ENCODE measurements around the gene IMMP2L. TPM values are rescaled to one million over a fixed set of nuclear protein-coding genes. Genes with fewer than 3 reads are reported as not detected.

Gene IMMP2L
- total RNA-seq, 1 donor from 2014 or later: 14.8 TPM

DNA sequence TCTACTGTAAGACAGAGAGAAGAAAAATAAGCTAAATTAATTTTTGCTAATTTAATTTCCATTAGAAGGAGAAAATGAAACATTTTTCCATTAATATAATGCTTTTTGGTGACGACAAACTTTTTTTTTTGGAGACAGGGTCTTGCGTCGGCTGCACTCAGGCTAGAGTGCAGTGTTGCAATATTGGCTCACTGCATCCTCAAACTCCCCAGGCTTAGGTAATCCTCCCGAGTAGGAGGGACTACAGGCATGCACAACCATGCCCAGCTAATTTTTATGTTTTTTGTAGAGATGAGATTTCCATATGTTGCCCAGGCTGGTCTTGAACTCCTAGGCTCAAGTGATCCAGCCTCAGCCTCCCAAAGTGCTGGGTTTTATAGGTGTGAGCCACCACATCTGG lies 701.1 kb downstream of the IMMP2L start:
- DNase-seq: no peak

DNA sequence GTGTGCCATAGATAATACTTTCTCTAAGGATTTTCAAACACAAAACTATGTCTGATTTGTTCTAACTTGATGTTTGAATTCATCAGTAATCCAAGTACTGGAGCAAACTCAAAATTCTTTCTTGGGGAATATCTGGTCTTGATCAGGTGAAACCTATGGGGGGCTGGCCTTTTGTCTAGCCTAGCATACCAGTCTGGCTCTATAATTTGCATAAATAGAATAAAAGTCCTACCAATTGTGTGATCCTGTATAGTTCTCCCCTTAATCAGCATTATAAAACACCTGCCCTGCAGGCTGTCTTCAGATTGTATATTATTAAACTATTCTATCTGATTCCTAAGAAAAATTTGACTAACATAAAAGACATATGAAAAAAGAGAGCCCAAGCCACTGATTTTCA lies 705.2 kb downstream of the IMMP2L start:
- DNase-seq: no peak

DNA sequence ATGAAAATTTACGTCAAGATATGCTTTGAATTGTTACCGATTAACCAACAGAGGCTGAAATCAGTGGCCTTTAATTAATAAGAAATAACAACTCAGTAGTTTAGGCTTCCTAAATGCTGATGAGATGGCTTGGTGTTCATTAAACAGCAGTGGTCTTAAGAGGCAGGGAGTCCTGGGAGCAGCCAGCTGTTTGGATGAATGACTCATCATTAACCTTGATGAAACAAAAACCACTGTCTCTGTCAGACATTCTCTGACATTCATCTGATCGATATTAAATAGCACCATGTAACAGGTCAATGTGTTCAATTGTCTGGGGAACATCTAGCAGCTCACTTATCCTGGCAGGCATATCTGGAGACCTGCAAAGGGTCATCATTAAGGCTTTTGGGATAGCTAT lies 705.6 kb downstream of the IMMP2L start:
- no peak for DNase-seq

DNA sequence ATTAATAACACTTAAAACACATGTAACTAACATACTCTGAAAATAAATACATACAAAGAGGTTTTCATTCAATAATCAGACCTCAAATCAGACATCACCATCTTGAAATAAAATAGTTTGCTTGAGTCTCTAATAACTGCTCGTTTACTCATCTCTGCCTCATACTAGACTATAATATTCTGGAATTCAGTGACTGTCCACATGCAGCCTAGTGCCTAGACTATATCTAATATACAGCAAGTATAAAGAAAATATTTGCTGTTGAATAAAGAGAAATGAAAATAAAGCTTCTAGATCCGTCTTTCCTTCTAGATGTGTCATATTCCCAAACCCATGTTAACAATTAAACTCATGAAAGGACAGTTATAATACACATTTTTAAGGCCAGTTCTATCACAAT lies 707.6 kb downstream of the IMMP2L start:
- no peak for DNase-seq

DNA sequence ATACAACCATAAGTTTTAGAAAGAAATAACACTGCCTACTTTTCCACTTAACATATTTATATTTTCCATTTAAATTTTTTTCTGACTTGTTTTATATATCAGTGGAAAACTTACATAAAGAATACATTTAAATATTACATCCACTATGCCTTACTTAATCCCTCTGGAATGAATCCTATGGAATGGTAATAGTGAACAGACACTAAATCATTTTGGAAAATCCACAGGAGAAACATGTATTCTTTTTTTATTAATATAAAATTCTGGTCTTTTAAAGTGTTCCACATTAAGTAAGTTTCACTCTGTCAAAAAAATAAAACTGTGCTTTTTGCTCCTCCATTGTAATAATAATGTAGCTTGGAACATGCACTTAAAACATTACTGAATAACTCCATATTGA lies 708.1 kb downstream of the IMMP2L start:
- no peak for DNase-seq

DNA sequence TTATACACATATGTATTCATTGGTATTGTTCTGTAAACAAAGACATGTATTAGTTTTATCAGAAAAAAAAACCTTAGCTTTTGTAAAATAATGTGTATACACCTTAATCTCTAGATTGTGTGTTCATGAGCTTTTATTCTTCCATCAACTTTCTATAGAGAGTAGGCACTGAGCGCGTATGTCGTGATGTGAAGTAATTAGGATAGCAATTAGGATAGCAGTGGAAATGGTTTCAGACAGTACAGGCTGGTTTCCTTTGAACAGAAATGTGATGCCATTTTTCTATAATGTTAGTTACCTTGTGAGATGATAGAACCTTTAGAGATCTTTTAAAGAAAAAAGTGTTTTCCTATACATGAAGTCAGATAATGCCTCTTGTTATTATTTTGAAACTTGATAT lies 709.0 kb downstream of the IMMP2L start:
- DNase-seq: no peak

DNA sequence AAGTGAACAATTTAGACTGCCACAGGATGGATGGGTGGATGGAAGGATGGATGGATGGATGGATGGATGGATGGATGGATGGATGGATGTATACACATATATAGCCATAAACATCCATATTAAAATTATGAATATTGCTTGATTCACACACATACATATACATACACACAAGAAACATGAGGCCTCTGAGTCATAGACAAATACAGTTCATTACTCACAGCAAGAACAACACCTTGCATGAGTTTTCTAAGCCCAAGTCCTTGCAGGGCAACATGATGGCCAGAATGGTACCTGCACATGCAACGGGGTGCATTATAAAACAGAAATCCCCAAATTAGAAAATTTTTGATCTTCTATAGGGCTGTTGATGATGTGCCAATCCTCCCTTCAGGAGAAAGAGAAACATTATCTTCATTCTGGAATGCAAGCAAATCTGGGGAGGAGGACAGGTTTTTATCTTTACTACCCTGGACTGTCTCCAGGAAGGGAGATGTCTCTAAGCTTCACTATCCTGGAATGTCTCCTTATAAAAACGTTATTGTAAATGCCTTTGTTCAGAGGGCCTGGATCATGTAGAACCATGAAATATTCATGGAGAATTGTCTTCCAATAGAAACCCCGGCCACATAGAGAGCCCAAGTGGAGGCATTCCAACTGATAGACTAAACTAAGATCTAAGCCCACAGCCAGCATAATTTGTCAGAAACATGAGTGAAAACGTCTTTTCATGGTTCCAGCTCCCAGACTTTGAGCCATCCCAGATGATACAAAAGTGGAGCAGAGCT lies 709.9 kb downstream of the IMMP2L start:
- no peak for DNase-seq

DNA sequence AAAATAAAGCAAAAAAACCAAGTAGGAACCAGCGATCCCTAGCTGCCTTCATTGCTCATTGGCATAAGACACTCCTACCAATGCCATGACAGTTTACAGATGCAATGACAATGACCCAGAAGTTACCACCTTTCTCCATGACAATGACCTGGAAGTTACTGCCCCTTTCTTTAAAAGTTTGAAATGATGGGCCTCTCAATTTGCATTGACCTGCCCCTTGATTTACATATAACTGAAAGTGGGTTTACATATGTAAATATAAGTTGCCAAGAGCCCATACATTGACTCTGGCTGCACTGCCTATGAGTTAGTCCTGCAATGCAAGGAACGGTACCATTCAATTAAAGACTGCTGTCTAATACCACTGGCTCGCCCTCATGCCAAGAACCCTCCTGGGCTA lies 712.1 kb downstream of the IMMP2L start:
- no peak for DNase-seq

DNA sequence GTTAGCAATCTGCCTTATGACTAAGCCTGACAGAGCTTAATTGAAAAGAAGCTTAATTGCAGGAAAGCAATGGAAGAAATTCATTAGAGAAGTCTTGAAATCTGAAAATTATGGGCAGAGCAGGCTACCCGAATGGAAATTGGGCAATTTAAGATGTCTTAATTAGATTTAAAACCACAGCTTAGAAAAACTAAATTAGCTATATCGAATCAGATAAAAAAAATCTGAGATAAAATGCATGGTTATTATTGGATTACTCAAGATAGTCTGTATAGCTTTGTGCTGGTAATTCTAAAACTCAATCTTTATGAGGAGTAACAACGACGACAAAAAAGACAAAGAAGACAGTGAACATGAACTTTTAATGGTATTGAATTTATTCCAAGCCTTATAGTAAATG lies 719.5 kb downstream of the IMMP2L start:
- no peak for DNase-seq

DNA sequence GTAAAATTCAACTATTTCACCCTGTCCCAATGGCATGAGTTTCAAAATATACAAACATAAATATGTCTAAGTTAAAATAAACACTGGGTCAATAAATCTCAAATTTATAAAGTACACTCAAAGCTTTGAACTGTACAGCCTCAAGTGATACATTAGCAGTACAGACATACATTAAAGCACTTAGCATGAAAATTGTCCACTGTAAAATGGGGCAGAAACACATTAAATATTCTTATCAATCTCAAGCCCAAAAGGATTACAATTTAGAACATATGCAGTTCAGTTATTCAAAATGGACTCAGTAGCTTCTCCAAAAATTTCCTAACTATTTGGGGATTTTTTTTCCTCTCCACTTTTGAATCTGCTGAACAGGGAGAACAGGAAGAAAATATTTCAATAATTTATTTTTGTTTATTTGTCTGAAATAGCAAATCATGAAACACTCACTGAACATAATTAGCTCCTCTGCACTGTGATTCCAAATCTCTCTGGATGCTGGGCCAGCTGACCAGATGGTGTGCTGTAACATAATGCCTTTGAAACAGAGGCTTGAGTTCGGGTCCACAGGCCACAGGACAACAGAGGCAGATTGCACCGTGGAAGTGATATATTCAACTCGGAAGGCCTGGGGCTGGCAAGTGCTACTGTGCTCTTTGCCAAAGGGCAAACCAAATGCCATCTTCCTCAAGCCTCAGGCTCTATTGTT lies 720.3 kb downstream of the IMMP2L start:
- no peak for DNase-seq

DNA sequence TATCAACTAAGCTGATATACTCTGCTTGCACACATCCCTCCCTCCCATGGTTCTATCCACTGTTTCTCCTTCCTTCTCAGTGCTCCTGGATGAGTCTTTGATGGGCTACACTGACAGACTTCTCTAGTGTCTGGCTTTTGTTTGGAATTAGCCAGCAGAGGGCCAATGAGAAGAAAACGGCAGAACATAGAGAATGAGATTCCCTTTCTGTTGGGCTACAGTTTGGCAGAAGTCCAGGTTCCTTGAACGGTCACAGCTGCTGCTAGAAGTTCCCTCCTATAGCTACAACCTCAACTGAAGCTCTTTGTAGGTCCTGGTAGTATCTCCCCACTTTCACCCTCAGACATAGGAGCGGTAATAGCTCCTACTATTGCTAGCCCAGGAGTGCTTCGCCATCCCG lies 722.4 kb downstream of the IMMP2L start:
- DNase-seq: no peak

DNA sequence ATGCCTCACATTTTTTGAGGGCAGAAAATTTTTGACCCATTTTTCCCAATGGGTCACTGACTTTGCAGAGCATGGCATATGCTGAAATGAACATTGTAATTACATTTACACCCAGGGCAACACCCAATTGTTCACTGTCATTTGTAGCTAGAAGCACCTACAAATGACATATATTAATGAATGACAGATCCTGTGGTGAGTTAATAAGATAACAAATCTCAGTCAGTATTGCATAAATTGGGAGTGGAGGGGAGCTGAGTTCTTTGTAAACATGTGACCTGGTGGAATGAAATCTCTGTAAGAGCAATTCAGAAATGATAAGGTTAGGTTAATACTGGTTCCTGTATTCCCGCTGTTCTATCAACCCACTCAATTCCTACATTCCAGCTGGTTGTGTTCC lies 726.4 kb downstream of the IMMP2L start:
- no peak for DNase-seq

DNA sequence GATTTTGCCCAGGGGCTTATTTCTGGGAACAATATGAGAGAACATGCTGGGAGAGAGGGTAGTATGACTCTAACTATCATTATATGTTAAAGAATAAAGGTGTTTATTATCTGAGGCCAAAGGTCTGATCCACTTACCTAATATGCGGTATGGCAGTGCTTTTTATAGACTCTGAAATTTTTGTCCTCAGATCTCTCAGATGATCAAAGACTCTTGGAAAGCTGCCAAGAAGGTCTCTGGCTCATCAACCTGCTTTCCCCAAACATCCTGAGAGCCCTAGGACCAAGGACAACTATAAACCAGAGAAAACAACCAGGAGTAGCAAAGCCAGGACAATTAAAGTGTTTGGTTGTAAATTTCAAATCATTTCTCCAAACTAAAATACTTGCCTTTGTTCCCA lies 727.1 kb downstream of the IMMP2L start:
- DNase-seq: no peak

DNA sequence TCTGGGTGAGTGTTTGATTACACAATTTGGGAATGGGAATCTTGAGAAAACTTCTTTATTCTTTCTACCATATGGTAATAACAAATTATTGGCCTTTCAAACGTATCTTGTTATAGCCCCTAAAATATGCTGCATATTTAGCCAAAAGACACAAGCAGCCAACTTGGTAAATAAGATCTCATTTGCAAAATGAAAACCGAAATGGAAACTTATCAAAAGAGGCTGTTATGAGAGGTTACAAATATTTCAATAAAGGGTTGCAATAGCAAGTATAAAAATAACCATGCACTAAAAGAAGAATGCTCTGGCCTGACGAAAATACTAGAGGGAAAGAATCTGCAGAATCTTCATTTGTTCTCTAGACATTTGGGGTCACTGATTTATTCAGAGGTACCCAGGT lies 730.9 kb downstream of the IMMP2L start:
- DNase-seq: no peak

DNA sequence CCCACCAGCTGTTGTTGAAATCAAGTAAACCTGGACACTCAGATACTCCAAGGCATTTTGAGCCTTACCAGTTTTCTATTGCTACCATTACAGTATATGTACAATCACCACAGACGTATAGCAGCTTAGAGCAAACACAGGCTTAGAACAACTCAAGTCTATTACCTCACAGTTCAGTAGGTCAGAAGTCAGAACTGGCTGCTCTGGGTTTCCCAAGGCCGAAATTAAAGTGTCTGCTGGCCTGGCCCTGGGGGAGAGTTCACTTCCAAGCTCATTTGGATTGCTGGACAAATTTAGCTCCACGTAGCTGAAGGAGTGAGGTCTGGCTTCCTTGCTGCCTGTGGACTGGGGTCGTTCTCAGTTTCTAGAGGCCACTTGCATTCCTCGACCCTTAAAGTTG lies 731.5 kb downstream of the IMMP2L start:
- DNase-seq: no peak

DNA sequence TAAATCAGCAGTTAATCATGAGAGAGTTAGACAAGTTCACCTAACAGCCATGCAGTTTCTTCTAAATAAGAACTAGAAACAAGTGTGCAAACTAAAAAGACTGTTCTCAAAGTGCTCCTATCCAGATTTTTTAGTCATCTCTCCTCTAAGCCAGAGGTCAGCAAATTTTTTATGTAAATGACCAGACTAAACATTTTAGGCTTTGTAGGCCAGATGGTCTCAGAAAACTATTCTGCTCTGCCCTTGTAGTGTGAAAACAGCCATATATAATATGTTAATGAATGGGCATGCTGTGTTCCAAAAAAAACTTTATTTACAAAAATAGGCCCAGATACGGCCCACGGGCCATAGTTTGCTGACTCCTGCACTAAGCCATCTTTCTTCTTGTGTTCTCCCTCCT lies 734.4 kb downstream of the IMMP2L start:
- DNase-seq: no peak

DNA sequence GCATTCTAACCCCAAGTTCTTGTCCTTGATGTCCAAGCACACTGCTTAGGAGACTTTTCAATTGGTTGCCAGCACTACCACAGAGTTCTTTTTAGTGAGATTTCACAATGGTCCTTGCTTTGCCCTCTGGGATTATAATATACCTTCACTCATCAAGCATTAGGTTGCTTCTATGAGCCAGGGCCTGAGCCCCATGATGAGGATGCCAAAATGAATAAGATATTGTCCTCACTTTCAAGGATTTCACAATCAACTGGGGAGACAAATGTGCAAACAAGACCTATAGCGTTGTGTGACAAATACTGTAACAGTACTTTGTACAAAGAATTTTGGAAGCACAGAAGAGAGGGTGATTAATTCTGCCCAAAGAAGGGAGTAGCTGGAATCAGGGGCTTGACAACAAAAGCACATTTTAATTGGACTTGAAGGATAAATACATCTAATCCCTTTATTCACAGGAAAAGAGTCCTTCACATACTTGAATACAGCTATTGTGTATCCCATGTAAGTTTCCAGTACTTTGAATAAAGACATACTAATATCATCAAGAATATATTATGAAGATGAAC lies 734.9 kb downstream of the IMMP2L start:
- DNase-seq: no peak

DNA sequence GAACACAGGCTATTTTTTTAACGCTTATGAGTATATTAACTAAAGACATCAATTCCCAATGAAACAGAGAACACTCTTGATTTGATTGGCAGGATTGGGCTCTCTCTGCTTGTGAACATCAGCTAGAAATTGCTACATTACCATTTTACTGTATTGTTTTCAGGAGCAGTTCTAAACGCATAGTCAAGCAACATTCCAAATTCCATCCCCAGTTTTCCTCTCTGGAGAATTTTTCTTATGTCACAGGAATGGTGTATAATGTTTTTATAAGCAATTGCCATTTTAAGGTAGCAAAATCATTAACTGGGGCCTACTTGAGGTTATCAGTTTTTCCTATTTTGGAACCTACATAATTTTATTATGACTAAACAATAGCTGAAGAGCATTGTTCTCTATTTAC lies 748.3 kb downstream of the IMMP2L start:
- no peak for DNase-seq

DNA sequence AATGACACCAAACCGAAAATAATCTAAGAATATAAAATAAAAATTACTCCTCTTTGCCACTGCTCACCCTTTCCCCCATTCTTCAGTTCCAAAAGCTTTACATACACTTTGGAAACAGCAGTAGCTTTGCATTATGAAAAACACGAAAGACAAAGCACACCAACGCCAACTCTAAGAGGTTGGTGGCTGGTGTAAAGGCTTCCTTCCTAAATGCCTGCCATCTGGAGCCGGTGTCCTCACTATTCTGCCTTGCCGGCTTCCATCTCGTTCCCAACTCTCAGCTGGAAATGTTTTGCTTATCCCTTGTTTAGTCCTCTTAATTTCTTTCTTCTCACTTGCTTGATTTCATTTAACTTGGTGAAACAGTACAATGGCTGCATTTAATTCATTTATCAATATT lies 752.5 kb downstream of the IMMP2L start:
- DNase-seq: no peak

DNA sequence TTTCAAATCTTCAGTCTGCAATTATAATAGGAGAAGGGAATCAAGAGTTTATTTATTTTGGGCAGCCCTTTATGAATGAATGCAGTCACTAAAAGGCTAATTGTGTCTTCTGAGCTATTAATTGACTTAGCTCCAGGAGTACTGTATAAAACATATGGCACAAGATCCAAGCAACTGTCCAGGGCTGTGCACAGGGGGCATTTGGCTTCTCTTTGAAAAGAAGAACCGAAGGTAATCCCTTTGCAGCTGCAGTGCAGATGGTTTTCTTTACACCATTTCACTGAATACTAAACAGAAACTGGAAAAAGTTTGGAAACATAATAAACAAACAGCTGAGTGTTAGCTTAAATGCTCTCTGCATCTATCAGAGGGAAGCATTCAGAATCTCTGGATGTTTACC lies 753.9 kb downstream of the IMMP2L start:
- DNase-seq: no peak

DNA sequence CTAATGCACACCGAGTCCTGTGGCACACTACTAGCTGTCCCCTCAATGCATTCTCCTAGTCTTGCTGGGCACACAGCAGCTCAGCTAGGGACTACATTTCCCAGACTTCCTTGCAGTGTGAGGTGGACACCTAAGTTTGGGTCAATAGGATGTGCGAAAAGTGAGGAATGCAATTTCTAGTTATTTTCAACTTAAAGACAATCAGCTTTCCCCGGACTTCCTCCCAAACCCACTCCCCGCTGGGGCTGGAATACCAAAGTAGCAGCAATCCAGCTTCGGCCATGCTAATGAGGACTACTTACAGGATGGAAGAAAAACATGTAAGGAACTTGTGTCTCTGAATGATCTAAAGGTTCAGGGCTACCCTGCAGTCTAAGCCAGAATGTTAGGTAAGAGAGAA lies 757.8 kb downstream of the IMMP2L start:
- DNase-seq: no peak

DNA sequence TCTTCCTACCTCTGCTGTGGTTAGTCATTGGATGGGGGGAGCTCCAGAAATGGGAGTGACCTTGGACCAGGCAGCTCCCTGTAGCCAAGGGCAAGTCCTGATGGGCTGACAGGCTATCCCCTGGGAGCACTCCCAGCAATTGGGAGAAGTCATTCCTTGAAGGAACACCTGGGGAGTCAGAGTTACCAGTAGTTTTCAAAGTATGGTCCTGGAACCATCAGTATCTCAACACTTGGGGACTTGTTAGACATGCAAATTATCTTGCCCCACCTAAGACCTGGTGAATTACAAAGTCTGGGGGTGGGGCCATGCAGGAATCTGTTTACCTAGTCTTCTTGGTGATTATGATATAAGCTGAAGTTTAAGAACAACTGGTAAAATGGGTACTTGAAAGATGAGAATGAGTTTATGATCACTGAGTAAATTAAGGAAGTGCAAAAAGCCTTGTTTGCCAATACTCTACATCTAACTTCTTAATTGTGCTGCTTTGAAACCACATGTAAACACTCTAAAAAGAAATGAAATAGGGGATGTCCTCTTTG lies 758.6 kb downstream of the IMMP2L start:
- DNase-seq: no peak

DNA sequence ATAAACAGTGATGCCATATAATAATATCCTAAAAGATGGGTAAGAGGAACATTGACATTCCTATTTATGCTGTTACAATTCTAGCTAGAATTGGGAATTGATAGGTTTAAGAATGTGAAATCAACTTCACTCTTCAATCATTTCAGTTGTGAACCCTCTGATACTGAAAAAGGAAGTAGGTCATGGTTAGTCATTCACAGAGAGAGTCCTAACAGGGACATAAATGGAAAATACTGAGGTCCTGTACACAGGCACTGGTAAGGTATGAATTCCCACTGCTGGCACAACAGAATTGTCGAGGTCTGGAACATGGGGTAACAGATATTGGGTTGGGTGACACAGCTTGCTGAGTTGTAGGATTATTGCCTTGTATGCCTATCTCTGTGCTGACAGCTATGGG lies 760.8 kb downstream of the IMMP2L start:
- DNase-seq: no peak

DNA sequence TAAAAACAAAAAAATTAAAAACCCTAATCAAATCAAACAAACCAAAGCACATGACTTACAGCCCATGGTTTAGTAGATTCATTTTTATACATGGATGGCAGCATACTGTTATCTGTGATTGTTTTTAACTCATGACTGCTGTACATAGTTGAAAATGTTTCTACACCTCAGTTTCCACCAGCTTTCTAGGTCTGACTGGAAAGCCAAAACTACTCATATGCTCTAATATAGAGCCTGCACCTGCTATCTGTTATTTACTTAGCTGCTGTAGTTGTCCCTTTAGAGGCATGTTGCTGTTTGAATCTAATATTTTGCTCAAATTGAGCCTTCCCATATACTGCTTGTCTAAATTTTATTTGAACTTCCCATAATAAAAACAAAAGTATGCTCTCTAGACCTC lies 761.3 kb downstream of the IMMP2L start:
- no peak for DNase-seq

All from occipital lobe (tissue), 2 donors.